Activated T-helper 1 cell treated with anti-CD3 and anti-CD28 coated beads, Interleukin-2, amount 50 U/mL, for 16 hours (primary cell): Measurements from ENCODE around the gene ADGRD1.

Experiments used
- DNase-seq, 2 donors: peaks; one replicate each; pipeline ENCODE4 v3.0.0-alpha.2; 2020; ENCODE audit warnings: low read depth in 1 of 2, low spot score in 1 of 2

ADGRD1 gene

DNA sequence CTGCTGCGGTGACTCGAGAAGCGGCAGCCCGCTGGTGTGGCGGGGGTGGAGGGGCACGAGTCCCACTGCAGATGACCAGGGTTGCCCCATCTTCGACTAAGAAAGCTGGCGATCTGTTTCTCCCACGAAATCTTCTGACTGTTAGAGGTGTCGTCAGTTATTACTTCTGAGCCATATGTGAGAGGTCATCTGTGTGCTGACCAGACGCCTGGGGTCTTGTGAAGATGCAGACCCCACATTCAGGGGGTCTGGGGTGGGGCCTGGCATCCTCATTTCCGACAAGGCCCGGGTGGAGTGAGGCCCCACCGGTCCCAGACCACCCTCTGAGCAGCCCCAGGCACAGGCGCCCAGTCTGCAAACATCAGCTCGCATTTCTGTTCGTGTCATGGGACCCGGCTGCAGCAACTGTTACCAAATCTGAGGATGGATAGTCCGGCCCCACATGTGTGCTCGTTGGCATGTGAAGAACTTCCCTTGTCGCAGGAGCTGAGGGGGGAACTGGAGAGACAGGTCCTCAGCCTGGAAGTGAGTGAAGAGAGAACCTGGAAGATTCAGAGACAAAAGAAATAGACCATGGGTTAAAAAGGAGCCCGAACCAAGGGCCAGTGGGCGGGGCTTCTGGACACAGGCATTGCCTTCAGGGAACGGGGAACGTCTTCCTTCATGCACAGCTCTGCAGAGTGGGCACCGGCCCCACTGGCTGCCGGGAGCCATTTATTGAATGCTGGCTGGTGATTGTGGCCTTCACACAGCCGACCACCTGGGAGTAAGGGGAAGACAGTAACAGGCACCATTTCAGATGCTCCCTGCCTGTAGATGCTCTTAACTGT lies 135.2 kb downstream of the ADGRD1 start:
- no peak for DNase-seq

DNA sequence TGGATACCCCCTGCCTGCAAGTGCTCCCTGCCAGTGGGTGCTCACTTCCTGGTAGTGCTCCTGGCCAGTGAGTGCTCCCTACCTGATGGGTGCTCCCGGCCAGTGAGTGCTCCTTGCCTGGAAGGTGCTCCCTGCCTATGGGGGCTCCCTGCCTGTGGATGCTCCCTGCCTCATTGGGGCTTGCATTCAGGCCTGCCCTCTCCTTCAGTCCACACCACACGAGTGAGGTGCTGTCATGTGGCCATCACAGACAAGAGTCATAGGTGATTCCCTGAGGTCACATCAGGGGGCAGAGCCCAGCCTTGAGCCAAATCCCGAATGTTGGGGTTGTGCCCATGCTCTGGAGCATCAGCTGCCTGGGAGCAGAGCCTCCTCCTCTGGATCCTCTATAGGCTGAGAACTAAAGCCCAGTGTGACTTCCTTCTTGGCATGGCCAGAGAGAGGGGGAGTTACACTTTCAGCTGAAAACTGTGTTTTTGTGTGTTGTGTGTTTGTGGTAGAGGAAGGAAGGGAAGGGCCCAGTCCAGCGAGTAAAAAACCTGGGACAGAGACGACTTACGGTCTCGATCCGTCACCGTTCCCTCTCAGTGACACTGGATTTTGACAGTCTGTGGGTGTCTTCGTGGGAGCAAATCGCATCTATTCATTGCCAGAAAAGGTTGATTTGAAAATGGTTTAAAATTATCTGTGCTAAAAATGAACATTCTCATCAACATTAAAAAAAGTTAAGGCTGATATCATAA lies 136.0 kb downstream of the ADGRD1 start:
- no peak for DNase-seq

DNA sequence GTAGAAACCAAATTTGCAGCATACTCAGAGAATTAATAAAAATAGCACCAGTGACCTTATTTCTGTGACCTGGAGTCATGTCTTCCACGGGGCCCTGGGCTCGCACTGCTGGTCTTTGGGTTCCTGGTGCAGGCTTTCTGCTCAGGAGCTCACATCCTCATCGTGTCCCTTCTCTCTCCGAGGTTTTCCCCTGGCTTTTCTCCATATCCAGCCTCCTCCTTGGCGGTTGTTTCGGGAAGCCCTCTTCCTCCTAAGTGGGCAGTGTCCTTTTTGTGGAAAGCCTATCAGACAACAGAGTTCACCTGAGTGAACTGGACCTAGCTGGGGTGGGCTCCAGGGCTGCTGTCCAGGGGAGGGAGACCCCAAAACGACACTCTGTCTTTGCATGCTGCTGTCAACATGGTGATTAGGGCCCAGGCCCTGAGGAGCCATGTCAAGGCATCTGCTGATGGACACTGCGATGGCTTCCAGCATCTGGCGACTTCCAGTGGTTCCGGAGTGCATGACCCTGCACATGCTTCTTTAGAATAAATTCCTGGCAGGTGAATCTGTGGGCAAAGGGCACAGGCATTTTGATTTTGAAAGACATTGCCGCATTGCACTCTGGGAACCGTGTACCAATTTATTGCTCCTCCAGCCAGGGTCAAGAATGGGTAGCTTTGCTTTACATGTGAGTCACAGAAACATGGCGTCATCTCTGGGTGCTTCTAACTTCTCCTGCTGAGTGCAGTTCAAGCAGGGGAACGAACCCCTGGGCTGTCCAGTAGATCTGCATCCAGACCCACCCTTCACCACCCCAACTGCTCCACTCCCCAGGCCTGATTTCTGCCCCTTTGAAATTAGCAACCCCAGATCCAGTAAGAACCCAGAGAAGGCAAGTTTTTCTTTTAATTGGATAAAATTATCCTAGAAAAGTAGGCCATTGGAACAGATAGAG lies 136.8 kb downstream of the ADGRD1 start:
- no peak for DNase-seq

DNA sequence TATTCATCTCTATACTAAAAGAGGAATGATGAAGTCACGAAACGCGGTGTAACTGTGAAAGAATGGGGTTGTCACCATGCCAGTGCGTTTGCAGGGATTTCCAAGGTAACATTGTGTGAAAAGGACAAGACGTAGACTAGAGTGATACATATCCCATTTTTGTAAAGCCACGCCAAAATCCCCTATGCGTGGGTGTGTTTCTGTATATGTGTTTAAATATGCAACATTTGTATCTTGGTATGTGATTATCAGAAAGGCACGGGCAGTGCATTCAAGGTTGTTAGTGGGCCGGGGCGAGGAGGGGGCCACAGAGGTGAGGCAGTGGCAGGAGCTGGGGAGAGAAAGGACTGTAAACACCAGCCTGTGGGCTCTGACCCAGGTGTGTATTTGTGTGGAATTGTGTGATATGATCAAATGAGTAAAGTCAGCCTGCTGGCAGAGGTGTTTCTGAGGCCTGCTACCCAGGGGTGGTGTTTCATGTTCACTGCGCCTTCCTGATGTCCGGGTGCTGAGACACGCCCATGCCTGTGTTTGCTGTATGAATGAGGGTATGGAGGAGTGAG lies 137.8 kb downstream of the ADGRD1 start:
- DNase-seq: no peak

DNA sequence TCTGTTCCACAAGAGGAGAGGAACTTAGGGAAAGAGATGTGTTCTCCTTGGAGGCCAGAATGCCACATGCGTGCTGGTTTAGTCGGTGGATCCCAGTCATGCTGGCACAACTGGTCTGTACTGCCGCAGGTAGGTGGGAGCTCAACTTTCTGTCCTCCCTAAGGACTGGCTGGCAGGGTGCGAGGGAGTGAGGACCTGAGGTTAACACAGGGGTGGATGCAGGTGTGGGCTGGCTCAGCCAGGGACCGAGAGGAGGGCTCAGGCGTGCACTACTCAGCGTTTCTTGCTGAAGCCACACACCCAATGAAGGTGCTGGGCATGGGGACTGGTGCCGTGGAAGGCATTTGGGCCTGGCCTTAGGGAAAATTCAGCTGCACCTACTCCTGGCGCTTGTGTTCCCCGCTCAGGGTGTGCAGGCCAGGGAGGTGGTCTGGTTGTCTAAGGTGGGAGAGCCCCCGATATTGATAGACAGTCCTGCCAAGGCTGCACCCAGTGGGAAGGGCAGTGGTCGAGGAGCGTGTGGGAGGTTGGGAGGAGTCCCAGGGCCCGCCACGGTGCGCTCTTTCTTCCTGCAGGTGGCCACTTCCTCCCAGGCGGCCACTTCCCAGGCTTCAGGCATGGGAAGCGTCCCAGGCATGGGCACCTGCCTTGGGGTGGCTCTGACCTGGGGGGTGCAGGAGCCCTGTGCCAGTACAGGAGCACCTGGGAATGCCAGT lies 138.4 kb downstream of the ADGRD1 start:
- DNase-seq: no peak

DNA sequence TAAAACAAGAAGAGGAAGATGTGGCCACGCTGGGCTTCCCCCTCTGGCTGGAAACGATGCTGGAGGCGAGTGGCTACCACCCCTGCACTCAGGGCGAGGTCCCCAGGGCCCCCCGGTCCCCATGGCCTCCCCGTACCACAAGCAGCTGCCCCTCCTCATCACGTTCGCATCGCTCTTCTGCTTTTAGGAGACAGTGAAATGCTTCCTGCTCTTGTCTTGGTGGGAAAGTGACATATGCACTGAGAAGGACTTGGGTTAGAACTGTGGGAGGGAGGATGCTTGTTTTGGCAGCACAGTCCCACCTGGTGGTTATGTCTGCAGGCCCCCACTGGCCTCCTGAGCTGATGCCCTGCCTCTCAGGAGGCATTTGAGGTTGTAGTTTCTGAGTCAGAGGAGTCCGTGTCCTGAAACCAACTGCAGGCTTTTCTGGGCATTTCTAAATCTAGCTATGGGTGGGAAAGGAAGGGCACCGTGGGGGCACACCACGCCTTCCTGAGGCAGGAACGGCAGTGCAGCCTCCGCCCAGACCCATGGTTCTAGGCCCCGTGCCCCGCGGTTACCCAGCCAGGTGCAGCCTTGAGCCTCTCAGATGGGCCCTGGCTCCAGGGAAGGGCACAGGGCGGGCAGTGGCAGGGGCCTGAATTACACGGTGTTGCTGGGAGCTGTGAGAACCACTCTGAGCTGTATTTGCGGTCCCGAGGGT lies 139.3 kb downstream of the ADGRD1 start:
- DNase-seq: no peak

DNA sequence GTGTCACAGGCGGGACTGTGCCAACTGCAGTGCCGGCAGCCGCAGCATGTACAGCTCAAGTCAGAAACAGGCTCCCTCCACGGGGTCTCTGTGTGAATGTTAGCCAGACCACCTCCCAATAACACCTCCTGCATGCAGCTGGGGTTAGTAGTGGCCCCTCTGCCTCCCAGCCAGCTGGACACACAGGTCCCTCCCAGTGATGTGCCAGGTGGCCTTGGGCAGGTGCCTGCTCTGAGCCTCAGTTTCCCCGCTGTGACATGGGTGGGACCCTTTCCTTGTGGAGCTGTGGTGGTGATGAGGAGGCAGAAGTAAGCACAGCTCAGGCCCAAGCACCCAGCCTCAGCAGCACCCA lies 139.9 kb downstream of the ADGRD1 start:
- DNase-seq: no peak

DNA sequence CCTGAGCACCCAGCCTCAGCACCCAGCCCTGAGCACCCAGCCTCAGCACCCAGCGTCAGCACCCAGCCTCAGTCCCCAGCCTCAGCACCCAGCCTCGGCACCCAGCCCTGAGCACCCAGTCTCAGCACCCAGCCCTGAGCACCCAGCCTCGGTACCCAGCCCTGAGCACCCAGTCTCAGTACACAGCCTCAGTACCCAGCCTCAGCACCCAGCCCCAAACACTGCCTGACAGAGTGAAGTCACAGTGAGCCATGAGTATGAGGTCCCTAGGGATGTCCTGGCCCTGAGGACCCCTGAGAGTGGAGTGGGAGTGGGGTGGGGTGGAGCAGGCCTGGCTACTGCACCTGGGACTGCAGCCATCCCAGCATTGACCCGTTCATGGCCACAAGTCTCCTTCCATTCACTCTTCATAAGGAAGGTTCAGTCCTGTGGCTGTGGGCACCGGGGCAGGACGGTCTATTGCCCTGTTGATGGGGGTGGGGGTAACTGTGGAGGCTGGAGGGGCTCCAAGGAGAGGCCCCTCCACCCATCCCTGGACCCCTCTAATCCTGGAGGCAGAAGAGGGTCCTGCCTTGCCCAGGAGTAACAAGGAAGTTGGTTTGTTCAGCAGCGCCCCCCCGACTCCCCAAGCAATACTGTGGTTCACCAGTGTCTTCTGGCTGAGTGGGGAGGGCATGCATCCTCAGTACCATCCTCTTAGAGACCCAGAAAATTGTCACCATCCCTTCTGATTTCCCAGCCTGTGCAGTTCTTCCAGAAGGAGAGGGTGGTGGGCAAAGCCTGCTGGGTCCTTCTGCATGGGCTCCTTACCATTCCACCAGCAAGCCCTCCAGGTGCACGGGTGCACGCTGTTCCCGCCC lies 140.5 kb downstream of the ADGRD1 start:
- DNase-seq: no peak

DNA sequence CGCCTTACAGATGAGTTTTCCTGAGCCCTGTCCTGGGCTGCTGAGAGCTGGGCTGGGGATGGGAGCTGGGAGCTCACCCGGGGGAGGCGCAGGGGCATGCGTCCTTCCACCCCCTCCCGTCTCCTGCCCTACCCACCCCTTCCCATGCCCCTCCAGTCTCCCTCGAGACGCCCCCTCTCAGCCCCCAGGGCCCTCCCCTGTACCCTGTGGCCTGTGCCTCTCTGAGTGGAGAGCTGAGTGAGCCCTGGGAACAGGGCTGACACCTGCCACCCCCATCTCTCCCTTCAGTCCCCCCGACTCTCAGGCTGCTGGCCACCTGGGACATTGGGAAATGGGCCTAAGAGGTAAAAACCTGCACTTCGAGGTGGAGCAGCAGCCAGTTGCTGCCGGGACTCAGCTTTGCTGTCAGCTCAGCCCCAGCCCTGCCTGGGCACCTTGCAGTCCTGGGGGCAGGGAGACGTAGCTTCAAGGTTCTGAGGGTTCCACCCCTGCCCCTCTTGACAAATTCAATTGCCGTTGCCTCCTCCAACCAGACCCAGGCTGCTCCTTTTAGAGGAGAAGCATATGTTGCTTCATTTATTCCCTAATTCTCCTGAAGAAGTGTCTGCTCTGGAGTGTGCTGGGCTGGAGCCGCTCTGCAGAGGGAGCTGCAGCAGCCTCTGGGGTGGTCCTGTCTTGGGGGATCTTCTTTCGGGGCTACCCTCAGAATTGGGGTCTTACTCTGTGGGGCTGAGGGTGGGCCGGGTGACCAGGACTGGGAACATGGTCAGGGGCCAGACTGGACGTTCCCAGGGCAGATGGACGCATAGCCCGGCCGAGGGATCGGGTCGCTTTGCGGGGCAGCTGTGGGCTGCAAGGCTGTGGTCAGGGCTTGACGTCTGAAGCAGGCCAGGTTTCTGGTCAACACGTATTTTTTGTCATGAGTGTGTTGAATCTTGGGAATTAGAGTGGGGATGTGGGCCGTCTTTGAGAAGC lies 141.4 kb downstream of the ADGRD1 start:
- no peak for DNase-seq

DNA sequence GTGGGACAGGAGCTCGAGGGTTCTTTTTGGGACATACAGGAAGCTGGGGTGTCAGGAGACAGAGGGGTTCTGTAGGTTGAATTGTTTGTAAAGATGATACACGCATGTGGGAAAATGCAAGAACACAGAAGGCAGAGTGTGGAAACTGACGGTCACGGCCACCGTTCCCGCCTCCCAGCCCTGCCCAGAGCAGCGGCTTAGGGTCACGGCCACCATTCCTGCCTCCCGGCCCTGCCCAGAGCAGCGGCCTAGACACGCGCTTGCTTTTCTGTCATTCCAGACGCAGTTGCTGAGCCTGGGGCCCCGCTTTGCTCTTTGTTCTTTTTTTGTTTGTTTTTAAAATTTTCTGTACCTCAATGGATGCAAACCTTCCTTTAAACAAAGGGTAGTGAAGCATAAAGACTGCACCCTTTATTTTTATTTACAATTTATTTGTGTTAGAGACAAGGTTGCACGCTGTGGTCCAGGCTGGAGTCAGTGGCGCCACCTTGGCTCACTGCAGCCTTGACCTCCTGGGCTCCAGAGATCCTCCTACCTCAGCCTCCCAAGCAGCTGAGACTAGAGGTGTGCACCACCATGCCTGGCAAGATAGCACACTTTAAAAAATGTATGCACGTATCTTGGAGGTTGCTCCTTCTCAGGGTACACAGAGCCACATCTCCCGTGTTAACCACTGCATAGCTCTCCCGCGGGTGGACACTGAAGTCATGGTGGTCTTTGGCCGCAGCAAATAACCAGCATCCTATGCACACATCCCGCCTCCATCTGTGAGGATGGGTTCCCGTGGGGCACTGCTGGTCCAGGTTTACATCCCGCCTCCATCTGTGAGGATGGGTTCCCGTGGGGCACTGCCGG lies 142.3 kb downstream of the ADGRD1 start:
- no peak for DNase-seq

DNA sequence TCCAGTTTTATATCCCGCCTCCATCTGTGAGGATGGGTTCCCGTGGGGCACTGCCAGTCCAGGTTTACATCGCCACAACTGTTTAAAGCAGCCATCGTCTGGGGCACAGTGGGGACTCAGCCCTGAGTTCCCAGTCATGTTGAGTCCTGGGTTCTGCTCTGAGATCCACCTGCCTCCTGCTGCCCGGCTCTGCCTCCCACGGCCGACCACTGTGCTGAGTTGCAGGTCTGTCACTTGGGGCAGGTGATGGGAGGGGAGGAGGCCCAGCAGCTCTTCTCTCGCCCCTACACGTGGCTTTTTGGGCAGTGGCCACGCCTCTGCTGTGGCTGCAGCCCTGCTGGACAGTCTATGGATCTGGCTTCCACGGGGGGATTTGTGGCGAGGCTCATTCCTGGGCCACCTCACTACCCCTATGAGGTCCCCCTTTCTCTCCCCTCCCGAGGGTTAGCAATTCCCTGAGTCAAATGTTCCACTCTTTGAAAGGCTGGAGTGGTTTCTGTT lies 143.0 kb downstream of the ADGRD1 start:
- no peak for DNase-seq

DNA sequence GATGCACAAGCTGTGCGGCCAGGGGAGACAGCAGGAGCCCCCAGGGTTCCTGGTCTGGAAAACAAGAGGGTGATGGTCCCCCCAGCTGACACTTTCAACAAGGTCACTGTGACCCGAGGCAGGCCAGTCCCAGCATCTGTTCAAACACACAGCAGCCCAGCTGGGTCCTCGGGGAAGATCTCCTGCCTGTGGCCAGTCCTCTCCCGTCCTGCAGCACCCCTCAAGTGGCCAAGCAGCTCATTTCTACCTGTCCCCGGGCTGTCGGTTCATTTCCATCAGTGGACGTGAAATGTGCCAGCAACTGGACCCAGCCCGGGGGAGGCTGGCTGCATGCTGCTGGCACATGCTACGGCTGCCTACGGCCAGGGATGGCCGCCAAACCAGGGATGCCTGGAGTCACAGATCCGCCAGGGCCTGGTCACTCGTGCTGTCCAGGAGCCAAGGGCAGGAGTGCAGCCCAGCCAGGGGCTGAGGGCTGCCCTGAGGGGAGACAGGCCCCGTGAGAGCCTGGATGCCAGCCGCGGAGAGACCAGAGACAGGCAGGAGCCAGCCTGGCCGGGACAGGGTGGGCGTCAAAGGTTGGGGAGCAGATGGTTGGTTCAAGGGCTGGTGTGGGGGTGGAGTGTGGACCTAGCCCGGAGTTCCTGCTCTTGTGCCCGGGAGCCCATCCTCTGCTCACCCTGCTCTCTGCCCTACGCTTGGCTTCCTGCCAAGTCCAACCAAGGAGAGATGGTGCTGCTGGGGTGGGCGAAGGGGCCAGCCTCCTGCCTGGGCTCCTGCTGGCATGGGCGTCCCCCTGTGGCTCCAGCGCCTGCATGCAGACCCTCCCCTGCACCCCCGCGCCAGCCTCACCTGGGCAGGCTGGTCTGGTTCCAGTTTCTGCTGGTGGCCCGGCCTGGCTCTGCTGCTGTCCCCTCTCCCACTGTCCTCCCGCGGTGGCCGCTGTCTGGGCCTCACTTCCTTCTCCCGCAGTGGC lies 143.8 kb downstream of the ADGRD1 start:
- no peak for DNase-seq

DNA sequence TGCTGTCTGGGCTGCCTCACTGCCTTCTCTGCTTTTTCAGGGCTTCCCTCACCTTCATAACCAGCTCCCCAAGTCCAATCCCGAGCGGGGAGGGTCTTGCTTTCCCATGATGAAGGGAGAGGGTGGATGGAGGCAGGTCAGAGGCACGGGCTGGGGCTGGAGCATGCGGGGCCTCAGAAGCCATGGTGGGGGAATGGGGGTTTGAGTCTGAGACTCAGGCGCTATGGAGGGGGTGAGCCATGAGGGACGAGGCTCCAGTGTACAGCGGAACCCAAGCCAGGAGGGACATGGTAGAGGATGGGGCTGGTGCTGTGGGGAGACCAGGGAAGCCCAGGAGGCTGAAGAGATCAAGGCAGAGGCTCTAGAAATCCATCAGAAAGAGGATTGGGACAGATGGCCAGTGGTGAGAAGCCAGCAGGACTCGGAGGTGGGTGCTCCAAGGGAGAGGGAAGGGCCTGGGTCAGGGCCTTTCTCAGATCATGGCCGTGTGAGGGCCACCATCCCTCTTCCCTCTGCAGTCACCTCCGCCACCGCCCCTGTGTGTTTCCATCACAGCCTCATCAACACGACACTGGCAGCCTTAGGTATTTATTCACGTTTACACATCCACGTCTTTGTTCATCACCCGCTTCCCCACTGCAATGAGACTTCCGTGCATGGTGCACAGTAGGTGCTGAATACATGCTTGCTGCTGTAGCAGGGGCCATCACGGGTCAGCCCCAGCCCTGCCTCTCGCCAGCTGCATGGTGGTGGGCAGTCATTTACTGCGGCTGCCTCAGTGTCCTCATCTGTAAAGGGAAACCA lies 144.7 kb downstream of the ADGRD1 start:
- DNase-seq: no peak

DNA sequence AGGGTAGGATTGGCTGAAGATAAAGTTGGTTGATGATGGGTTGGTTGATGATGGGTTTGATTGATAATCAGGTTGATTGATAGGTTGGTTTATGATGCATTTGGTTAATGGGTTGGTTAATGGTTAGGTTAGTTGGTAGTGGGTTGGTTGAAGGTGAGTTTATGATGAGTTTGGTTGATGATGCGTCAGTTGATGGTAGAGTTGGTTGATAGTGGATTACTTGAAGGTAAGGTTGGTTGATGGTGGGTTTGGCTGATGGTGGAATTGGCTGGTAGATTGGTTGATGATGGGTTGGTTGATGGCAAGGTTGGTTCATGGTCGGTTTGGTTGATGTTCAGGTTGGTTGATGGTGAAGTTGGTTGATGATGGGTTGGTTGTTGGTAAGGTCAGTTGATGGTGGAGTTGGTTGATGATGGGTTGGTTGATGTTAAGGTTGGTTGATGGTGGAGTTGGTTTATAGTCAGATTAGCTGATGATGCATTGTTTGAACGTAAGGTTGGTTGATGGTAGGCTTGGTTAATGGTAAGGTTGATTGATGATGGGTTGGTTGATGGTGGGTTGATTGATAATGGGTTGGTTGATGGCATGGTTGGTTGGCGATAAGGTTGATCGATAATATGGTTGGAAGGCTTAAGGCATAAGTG lies 146.4 kb downstream of the ADGRD1 start:
- no peak for DNase-seq
